ENCODE data around the gene PQBP1.

- TF ChIP-seq CTCF (IDR thresholded peaks at IDR 0.05), result no peak
- TF ChIP-seq POLR2A (IDR thresholded peaks at IDR 0.05), result no peak
Observed at GRCh38 chrX:48948589-48948988, 50.9 kb downstream of the PQBP1 start.

Data from right lobe of liver (tissue), 4 donors.